GM21737 (cell line): ENCODE measurements around the gene ARFGEF2.
"Not testable (repeated sequence)": the region's sequence is repeated elsewhere in the genome, so short reads cannot be mapped to it uniquely, and the experiment has no call there.

Experiments used
- ATAC-seq: cut with Tn5 transposase; IDR thresholded peaks from one replicate; pipeline ENCODE4 v1.9.1; 2021; ENCODE audit warnings: mild to moderate bottlenecking, moderate library complexity; ENCODE audit not compliant: unreplicated experiment

Gene ARFGEF2

DNA sequence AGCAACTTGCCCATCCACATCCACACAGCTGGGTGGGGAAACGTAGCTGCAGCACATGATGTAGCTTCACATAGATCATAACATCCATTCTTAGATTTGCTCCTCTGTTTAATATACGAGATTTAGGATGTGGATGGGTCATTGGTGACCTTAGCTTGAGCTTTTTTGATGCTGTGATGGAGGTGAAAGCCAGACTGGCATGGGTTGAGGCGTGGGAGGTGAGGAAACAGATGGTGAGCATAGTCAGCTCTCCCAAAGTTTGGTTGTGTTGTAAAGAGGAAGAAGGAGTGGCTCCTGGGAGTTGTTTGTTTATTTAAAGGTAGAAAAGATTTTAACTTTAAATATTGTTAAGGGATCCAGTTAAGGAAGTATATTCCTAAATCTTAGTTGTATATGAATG lies 5.3 kb downstream of the ARFGEF2 start:
- ATAC-seq: no peak

DNA sequence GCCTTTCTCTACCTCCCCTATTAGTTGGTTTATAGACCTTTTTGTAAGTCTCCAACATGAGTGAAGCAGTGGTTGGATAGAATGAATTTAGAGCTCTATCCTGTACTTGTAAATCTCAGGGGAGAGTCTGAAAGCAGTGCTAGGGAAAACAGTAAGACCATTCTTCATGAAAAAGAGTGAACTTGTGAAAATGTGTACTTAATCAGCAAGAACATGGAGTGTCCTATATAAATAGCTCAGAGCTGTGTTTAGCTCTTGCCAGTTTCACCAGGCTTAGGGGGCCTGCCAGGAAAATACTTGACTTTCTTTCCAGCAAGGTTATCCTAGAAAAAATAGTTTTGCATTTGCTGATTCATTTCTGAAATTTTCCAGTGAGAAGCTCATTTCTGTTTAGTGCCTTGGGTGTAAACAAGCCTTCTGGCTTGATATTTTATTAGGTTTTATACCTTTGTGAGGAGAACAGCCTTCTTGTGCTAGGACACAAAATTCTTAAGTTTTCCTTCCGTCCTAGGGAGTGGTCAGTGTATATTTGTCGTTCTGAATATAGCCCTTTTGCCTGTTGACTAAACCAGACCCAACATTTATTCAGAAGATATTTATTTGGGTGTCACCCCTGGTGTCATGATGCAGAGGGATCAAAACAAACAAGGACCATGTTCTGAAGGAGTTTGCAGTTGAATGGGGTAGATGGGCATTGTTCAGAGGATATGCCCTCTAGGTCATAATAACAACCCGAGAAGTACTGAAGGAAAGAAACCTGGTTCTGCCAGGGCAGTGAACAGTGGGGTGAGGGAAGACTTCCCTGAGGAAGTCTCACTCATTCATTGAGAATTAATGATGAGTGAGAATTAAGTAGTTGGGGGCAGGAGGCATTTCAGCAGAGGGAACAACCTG lies 7.6 kb downstream of the ARFGEF2 start:
- ATAC-seq: no peak

DNA sequence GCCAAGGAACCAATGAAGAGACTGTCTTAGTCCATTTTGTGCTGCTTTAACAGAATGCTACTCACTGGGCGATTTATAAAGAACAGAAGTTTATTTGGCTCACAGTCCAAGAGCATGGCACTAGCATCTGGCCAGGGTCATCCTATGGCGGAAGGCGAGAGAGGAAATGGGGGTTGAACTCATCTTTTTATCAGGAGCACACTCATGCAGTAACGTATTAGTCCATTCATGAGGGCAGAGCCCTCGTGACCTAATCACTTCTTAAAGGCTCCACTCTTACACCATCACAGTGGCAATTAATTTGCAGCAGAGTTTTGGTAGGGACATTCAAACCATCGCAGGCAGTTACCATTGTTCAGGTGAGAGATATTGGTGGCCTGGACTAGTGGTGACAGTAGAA lies 8.5 kb downstream of the ARFGEF2 start:
- no peak for ATAC-seq

DNA sequence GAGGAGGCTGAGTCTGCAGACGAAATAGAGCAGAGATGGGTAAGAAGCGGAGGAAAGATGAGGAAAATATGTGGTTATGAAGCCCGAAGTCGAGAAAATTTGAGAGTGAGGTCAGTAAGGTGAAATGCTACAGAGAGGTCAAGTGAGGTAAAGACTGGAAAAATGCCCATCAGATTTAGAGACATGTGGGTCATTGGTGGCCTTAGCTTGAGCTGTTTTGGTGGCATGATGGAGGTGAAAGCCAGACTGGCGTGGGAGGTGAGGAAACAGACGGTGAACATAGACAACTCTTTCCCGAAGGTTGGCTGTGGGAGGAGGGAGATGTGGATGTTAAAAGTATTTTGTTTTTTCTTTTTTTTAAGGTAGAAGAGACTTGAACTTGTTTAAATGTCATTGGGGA lies 9.4 kb downstream of the ARFGEF2 start:
- no peak for ATAC-seq

DNA sequence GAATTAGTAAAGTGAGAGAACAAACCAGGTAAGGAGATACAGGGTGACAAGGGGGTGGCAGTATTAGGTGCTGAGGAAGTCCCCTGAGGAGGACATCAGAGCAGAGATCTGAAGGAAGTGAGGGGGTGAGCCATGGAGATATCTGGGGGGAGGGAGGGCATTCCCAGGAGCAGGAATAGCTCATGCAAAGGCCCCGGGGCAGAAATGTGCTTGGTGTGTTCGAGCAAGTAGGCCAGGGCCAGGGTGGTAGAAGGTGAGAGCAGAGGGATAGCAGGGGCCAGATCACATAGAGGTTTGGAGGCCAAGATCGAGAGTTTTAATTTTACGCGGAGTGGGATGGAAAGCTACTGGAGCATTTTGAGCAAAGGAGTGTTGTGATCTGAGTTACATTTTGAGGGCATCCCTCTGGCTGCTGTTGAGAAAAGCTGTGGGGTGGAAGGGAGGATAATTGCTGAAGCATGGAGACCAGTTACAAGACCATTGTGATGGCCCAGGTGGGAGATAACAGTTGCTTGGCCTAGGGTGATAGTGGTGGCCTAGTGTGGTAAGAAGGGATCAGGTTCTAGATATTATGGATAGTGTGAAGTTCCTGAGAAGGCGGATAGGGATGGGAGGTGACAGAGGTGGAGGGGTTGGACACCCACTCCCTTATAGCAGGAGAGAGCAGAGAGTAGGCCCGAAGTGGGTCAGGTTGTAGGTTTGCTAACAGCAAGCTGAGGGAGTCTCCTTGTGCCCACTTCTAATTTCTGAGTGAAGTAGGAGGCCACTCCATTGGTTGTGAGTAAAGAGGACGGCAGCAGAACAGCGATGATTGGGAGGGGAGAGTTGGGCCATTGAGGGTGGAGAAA lies 10.2 kb downstream of the ARFGEF2 start:
- no peak for ATAC-seq

DNA sequence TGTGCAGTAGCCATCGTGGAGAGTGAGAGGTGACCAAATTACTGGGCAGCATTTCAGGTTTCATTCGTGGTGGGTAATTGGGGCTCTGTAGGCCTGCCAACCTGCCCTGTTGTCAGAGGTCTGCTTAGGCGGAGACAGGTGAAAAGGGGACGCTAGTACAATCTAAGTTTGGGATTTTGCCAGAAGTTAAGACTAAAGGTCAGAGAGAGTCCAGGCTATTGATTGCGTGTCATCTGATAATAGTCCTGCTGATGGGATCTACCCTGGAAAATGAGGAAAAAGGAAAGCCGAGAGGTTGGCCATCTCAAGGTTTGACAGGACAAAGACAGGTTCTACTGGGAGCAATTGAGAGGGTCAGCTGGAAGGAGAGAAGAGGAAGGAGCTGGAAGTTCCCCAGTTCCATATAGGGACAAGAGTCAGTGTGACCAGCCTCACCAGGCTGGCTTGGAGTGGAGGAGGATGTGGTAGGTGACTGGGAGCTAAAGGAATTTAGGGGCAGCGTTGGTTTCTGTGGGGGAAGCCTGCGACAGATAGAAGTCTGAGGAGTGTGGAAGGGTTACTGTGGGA lies 10.9 kb downstream of the ARFGEF2 start:
- no peak for ATAC-seq

DNA sequence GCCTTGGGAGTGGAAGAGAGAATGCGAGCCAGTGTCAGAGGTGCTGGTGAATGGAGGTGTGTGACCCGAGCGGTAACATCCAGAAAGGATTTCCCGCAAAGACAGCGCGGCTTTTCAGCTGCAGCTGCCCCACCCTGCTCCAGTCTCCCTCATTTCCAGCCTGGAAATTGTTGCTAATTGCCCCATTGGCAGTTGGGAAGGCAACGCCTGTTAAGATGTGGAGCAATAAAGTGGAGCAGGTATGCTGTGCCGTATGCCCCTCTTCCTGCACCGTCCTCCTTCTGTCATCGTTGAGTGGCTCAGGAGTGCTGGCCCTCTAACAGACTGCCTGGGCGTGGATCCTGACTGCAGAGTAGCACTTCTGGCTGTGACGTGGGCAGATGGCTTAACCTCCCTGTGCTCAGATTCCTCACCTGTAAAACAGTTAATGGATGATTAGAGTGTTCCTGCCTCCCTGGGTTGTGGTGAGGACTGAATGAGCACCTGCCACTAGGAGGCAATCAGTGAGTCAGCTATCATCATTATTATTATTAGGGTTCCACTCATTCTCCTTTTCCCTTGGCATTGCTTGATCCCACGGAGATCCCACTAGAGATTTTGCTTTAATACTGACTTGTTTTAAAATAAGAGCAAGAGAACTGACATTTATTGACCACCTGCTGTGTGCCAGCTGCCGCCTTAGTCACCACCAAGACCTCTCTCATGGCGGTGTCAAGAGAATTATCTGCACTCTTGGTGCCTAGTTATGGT lies 11.7 kb downstream of the ARFGEF2 start:
- no peak for ATAC-seq

DNA sequence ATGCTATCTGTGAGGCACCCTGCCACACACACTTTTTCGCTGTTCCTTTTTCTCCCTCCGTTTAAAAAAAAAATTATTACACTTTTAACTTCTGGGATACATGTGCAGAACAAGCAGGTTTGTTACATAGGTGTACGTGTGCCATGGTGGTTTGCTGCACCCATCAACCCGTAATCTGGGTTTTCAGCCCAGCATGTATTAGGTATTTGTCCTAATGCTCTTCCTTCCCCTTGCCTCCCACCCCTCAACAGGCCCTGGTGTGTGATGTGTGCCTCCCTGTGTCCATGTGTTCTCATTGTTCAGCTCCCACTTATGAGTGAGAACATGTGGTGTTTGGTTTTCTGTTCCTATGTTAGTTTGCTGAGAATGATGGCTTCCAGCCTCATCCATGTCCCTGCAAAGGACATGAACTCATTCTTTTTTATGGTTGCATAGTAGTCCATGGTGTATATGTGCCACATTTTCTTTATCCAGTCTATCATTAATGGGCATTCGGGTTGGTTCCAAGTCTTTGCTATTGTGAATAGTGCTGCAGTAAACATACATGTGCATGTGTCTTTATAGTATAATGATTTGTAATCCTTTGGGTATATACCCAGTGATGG lies 12.9 kb downstream of the ARFGEF2 start:
- ATAC-seq: not testable (repeated sequence)

DNA sequence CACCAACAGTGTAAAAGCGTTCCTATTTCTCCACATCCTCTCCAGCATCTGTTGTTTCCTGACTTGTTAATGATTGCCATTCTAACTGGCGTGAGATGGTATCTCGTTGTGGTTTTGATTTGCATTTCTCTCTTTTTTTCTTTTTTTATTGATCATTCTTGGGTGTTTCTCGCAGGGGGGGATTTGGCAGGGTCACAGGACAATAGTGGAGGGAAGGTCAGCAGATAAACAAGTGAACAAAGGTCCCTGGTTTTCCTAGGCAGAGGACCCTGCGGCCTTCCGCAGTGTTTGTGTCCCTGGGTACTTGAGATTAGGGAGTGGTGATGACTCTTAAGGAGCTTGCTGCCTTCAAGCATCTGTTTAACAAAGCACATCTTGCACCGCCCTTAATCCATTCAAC lies 13.5 kb downstream of the ARFGEF2 start:
- ATAC-seq: not testable (repeated sequence)

DNA sequence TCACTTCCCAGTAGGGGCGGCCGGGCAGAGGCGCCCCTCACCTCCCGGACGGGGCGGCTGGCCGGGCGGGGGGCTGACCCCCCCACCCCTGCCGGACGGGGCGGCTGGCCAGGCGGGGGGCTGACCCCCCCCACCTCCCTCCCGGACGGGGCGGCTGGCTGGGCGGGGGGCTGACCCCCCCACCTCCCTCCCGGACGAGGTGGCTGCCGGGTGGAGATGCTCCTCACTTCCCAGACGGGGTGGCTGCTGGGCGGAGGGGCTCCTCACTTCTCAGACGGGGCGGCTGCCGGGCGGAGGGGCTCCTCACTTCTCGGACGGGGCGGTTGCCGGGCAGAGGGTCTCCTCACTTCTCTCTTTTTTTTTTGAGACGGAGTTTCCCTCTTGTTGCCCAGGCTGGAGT lies 14.7 kb downstream of the ARFGEF2 start:
- not testable (repeated sequence) for ATAC-seq

DNA sequence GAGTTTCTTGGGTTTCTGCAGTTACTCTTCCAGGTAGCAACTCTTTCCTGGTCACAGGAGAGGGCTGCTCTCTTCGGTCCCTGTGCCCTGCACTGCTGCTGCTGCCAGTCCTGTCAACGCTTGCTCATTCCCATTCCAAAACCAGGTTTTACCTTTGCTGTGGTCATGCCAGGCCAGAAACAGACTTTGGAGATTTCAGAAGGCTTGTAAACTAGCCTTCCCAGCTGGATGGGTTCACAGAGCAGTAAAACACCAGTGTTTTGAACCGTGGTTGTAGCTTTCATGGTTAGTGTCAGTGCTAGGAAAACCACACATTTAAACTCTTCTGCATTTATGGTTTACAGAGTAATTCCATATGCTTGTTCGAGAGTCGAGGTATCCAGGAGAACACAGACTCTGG lies 16.2 kb downstream of the ARFGEF2 start:
- ATAC-seq: no peak

DNA sequence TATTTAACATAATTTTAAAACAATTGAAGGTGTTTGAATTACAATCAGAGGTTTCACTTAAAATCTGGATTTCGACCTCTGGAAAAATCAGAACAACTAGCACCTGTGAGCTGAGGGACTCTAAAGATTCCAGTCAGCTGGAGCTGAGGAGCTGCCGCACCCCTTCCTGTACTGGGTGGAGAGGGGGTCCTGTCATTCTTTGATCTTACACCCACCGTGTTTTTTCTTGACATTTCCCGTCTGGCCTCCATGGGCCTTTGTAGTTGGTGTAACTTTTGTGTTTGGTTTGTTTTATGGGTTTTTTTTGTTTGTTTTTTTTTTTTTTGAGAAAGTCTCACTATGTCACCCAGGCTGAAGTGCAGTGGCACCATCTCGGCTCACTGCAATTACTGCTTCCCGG lies 17.2 kb downstream of the ARFGEF2 start:
- no peak for ATAC-seq

DNA sequence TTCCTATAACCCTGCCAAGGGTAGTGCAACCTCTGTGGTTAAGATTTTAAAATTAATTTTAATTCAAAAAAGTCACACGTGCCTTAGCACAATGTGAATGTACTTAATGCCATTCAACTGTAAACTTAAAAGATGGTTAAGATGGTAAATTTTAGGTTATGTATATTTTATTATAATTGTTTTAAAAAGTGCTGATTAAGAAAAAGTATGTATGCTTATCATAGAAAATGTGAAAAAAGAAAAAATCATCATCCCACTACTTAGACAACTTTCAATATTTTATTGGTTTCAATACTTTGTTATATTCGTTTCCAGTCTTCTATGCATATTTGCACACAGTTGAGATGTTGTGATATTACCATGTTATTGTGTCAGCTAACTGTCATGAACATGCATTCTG lies 18.7 kb downstream of the ARFGEF2 start:
- no peak for ATAC-seq

DNA sequence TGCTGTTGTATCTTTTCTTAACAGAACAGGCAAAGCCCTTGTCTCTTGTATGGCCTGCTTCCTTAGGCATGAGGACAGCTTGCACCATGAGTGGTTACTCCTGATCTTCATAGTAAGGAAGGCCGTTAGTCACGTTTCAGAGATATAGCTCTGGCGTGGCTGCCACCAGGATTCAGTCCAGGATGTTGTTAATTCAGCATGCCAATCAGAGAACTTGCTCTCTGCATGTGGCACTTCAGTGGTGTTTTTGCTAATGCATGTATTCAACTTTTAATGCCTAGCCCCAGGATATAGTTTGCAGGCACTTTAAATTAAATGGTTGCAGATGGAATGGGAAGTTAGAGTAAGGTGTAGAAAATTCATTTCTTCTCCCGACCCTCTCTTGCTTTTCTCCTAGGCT lies 20.0 kb downstream of the ARFGEF2 start:
- no peak for ATAC-seq

DNA sequence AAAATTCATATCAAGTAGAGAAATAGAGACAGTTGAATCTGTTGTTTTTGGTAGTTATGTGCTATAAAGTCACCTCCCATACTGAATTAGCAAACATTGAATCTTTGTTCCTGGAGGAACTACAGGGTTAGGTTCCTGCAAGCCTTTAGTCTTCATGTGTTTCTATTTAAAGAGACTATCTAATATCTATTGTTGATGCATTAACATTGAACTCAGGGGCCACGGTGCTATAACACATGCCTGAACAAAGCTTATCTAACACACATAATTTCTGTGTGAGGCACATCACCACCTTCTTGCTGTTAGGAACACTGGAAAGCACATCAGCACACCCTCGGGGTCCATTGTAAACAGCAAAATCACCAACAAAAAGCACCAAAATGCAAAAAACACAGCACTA lies 21.2 kb downstream of the ARFGEF2 start:
- ATAC-seq: no peak

DNA sequence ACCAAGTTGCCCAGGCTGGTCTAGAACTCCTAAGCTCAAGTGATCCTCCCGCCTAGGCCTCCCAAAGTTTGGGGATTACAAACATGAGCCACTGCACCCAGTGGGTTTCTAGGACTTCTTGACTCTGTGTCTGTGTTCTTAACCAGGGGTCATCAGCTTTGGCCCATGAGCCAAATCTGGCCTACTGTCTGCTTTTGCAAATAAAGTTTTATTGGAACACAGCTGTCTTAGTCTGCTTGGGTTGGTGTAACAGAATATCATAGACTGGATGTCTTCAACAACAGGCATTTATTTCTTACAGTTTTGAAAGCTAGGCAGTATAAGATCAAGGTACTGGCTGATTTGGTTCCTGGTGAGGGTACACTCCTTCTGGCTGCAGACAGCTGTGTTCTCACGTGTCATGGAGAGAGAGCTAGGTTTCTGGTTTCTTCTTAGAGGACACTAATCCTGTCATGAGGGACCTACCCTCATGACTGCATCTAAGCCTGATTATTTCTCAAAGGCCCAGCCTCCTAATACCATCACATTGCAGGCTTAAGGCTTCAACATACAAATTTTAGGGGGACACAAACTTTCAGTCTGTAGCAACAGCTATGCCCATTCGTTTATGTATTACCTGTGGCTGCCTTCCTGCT lies 23.3 kb downstream of the ARFGEF2 start:
- ATAC-seq: no peak

DNA sequence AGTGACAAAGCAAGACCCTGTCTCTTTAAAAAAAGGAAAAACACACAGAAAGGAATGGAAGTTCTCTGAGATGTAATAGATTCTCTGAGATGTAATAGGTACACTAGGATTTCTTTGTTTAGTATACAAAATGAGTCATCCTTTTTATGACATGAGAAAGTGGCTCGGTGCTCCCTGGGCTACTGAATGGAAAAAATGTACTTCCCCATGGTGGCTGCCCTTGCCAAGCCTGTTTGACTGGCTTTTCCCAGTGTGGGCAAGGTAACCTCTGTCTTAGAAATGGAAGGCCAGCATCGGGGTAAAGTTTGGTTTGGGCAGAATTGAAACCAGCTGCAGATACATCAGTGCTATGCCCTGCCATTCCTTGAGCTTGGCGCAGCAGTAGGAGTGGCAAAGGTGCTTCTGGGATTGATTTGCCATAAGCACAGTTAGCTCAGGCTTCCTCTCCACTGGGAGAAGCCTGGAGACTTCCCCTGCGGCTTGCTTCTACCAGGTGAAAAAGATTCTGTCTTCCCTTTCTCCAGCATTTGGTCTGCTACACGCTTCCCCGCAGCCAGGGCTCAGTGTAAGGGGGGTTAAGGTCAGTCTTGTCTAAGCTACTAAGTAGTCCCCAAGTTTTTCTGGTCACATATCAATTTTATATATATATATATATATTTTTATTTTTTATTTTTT lies 24.5 kb downstream of the ARFGEF2 start:
- ATAC-seq: no peak

DNA sequence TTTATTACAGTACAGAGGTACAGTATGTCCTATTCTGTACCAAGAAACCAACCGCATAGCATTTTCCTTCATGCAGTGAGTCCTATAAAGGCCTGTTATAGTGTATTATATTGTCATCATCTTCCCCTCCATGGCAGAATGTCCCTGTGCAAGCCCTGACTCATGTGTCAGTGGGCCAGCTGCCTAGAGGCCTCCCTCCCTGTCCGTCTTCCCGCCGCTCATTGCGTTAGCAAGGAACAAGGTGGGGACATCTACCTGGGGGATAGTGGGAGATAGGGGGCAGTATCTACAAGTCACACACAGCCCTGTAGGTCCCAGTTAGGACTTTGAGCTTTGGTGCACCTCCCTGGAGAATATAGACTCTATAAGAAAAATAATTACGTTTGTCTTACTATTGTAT lies 27.1 kb downstream of the ARFGEF2 start:
- ATAC-seq: no peak

DNA sequence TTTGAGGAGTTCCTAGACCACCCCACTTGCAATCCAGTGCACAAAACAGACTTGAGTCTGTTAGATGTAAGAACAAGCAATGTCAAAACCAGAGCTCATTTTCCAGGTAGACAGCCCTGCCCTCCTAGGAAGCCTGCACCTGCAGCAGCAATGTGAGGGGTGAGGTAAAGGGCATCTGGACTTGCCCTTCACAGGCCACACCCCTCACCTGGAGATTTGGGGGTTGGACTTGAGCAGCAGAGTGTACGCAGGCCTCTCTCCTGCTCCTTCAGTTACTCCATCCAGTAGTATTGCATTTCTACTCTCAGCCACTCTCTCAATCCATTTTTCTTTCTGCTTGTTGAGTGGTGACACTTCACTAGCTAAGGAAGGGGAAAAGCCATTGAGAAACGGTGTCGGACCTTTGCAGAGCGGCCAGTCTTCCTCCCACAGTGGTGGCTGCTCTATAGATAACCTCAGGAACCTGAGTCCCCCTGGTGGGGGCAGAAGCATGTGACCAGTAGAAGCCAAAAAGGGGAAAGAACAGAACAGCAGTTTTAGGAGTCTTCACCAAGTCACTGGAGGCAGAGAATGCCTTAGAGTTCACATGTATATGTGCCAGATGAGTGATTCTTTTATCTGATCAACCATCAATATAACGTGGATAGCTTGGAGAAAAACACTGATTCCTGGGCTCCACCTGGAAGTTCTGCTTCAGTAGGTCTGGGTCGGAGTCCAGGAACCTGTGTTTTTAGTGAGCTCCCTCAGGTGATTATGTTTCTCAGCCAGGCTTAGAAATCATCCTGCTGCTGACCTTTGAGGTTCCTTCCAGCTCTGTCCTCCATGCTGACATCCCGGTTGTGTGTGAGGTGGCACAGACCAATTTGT lies 28.0 kb downstream of the ARFGEF2 start:
- no peak for ATAC-seq
